IPS-18a (cell line): ENCODE data around the gene GABBR2.
"Not testable (repeated sequence)": the region's sequence is repeated elsewhere in the genome, so short reads cannot be mapped to it uniquely, and the experiment has no call there.

Source experiments
- H3K27ac ChIP-seq: one replicate; pipeline ENCODE4 v1.5.1; 2013; ENCODE audit warnings: low read length
- H3K27me3 ChIP-seq: one replicate; pipeline ENCODE4 v1.6.1; 2013; ENCODE audit warnings: mild to moderate bottlenecking, low read length; ENCODE audit not compliant: control insufficient read depth, insufficient read depth
- H3K36me3 ChIP-seq: one replicate; pipeline ENCODE4 v1.6.1; 2013; ENCODE audit warnings: low read depth, low read length; ENCODE audit not compliant: control insufficient read depth
- H3K4me1 ChIP-seq: one replicate; pipeline ENCODE4 v1.6.1; 2013; ENCODE audit warnings: low read depth, low read length; ENCODE audit not compliant: control insufficient read depth
- H3K4me3 ChIP-seq: one replicate; pipeline ENCODE4 v1.5.1; 2013; ENCODE audit warnings: low read length
- H3K9ac ChIP-seq: one replicate; pipeline ENCODE4 v1.6.1; 2013; ENCODE audit warnings: mild to moderate bottlenecking, low read length, moderate library complexity
- H3K9me3 ChIP-seq: one replicate; pipeline ENCODE4 v1.6.1; 2013; ENCODE audit warnings: low read depth, low read length; ENCODE audit not compliant: control insufficient read depth

Gene GABBR2

DNA sequence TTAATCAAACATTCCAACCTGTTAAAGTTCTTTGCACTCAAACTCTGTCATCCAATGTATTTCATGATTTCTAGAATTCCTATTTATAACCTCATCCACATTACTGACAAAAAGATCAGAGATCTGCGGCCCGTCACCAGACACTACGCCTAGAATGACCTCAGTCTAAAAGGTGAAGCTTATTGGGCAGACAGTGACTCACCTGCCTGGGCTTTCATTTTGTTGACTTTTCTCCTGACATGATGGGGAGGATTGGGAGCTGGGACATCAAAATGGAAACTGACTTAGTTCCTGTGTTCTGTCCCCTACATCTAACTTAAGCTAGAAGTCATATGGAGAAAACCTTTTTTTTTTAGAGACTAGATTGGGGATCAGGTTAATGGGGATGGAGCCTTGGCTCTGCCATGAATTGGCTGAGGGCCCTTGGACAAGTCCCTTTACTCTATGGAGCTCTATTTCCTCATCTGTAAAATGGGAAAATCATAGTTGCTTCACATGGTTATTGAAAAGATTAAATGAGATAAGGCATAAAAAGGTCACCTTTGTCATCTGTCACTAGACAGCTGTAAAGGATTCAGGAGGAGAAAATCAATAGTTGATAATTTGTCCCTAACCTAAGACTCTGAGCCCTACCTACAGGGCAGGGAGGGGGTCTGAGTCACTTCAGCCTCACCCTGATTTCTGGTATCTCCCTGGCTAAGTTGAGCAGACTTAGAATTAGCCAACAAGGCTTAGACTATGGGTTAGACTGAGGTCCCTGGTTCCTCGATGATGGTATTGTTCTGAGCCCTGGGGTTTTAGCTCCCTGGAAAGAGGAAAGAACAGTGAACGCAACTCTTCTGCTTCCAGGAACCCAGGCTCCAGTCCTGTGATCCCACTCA, 228.5 kb downstream of the GABBR2 start:
- no peaks in the 10 kb centered on the region for H3K36me3 ChIP-seq
- no peak overlapping the region for H3K9ac ChIP-seq
- H3K27me3 ChIP-seq = no peaks in the 10 kb centered on the region
- no peak overlapping the region for H3K4me3 ChIP-seq
- H3K9me3 ChIP-seq = no peaks in the 10 kb centered on the region
- H3K27ac ChIP-seq = no peak overlapping the region
- no peaks in the 10 kb centered on the region for H3K4me1 ChIP-seq

DNA sequence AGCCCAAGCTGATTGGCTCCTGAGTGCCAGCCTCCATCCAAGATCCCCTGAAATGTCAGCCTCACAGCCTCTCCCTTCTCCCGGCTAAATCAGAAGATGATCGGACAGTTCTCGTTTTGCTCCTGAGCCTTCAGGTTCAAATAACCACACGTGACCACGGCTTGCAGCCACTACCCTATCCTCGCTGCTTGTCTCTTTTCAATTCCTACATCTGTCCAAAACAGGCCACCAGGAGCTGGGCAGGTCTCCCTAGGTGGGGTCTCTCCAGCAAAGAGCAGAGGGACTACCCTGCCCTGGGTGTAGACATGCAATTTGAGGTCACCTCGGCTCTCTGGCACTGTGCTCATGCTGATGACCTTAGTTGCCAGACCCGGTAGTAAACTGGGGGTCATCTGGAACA, 229.3 kb downstream of the GABBR2 start:
- Histone ChIP-seq H3K27ac (no peak overlapping the region), H3K36me3 (no peaks in the 10 kb centered on the region), H3K9ac (no peak overlapping the region), H3K4me3 (no peak overlapping the region), H3K4me1 (no peaks in the 10 kb centered on the region), H3K27me3 (no peaks in the 10 kb centered on the region), H3K9me3 (no peaks in the 10 kb centered on the region)

DNA sequence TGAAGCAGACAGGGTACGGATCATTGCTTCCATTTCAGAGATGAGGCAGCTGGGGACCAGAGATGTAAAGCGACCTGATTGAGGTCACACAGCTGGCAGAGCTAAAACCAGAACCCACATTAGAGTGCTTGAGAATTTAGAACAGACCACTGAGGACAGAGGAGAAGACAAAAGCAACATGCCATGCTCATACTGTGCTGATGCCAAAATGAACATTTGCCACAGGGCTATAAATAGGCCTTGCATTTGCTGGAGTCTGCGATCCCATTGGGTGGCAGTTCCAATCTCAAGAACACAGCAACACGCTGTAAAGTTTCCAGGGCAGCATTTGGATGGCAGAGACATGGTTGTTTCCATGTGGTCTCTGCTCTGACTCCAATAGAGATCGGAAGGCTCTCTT, 230.9 kb downstream of the GABBR2 start:
- Histone ChIP-seq H3K9me3 (no peaks in the 10 kb centered on the region), H3K27me3 (no peaks in the 10 kb centered on the region), H3K4me3 (no peak overlapping the region), H3K4me1 (no peaks in the 10 kb centered on the region), H3K36me3 (no peaks in the 10 kb centered on the region), H3K27ac (no peak overlapping the region), H3K9ac (no peak overlapping the region)

DNA sequence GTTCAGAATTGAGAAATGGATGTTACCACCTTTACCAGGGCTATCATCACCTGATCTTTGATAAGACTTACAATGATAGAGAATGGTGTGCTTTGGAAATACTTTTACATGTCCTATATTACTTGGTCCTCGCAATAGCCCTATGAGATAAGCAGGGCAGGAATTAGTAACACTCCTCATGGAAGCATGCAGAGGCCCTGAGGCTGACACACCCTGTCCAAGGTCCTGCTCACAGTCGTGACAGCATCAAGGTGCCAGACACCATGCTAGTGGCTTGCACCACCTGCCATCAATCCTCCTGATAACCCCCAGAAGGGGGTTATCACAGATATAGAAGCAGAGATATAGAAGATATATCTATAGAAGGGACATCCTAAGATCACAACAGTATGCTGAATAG, 236.5 kb downstream of the GABBR2 start:
- H3K4me1 ChIP-seq = no peaks in the 10 kb centered on the region
- no peaks in the 10 kb centered on the region for H3K9me3 ChIP-seq
- no peak overlapping the region for H3K4me3 ChIP-seq
- no peak overlapping the region for H3K9ac ChIP-seq
- no peaks in the 10 kb centered on the region for H3K36me3 ChIP-seq
- H3K27me3 ChIP-seq = no peaks in the 10 kb centered on the region
- no peak overlapping the region for H3K27ac ChIP-seq

GRCh38 chr9:98471185-98471584, 237.6 kb downstream of the GABBR2 start:
- no peaks in the 10 kb centered on the region for H3K4me1 ChIP-seq
- H3K36me3 ChIP-seq = no peaks in the 10 kb centered on the region
- no peaks in the 10 kb centered on the region for H3K9me3 ChIP-seq
- H3K27ac ChIP-seq = no peak overlapping the region
- no peak overlapping the region for H3K9ac ChIP-seq
- H3K27me3 ChIP-seq = no peaks in the 10 kb centered on the region
- no peak overlapping the region for H3K4me3 ChIP-seq

DNA sequence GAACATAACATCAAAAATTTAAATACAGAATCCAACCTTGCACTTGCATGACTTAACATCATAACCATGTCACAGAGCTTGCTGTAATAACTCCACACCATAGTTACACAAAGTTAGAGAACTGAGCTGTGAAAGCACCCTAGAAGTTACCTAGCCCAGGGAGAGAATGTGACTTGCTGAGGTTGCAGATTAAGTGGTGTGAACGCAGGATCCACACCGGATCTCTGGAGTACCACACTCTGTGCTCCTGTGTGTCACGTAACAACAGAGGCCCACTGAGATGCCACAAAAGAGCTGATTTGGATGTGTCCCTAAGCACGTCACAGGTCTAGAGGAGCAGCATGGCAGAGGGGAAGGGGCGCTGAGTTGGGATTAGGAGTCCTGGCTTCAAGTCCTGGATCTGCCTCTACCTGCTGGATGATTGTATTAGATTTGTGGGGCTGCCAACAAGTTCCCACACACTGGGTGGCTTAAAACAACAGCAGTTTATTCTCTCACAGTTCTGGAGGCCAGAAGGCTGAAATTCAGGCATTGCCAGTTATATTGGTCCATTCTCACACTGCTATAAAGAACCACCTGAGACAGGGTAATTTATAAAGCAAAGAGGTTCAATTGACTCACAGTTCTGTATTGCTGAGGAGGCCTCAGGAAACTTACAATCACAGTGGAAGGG, 240.0 kb downstream of the GABBR2 start:
- Histone ChIP-seq H3K9ac (no peak overlapping the region), H3K27ac (no peak overlapping the region), H3K4me3 (no peak overlapping the region), H3K4me1 (no peaks in the 10 kb centered on the region), H3K36me3 (no peaks in the 10 kb centered on the region), H3K9me3 (no peaks in the 10 kb centered on the region), H3K27me3 (no peaks in the 10 kb centered on the region)

- Histone ChIP-seq H3K4me3 (no peak overlapping the region), H3K27me3 (no peaks in the 10 kb centered on the region), H3K4me1 (no peaks in the 10 kb centered on the region), H3K9ac (no peak overlapping the region), H3K36me3 (no peaks in the 10 kb centered on the region), H3K27ac (no peak overlapping the region), H3K9me3 (peaks cover 23% of the 10 kb centered on the region)
Measured at GRCh38 chr9:98465799-98466198, 242.9 kb downstream of the GABBR2 start.

DNA sequence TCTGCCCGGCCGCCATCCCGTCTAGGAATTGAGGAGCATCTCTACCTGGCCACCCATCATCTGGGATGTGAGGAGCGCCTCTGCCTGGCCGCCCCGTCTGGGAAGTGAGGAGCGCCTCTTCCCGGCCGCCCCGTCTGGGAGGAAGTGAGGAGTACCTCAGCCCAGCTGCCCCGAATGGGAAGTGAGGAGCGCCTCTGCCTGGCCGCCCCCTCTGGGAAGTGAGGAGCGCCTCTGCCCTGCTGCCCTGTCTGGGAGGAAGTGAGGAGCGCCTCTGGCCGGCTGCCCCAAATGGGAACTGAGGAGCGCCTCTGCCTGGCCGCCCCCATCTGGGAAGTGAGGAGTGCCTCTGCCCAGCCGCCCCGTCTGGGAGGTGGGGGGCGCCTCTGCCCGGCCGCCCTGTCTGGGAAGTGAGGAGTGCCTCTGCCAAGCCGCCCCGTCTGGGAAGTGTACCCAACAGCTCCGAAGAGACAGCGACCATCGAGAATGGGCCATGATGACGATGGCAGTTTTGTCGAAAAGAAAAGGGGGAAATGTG, 244.5 kb downstream of the GABBR2 start:
- H3K36me3 ChIP-seq, H3K4me3 ChIP-seq, H3K4me1 ChIP-seq, H3K27me3 ChIP-seq, H3K27ac ChIP-seq, H3K9ac ChIP-seq: not testable (repeated sequence)
- H3K9me3 ChIP-seq = peaks cover 26% of the 10 kb centered on the region

DNA sequence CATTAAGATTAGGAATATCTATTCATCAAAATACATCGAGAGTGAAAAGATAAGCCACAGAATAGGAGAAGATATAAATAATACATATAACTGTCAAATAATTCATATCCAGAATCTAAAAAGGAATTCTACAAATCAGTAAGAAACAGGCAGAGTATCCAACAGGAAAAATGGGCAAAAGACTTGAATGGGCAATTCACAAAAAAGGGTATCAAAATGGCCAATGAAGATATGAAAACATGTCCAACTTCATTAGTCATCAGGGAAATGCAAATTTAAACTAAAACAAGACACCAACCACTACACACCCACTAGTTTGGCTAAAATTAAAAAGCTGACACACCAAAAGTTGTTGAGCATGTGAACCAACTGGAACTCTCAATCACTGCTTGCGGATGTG, 246.4 kb downstream of the GABBR2 start:
- no peaks in the 10 kb centered on the region for H3K36me3 ChIP-seq
- no peaks in the 10 kb centered on the region for H3K27me3 ChIP-seq
- no peak overlapping the region for H3K4me3 ChIP-seq
- H3K9me3 ChIP-seq = peaks cover 26% of the 10 kb centered on the region
- H3K4me1 ChIP-seq = no peaks in the 10 kb centered on the region
- no peak overlapping the region for H3K27ac ChIP-seq
- H3K9ac ChIP-seq = no peak overlapping the region

DNA sequence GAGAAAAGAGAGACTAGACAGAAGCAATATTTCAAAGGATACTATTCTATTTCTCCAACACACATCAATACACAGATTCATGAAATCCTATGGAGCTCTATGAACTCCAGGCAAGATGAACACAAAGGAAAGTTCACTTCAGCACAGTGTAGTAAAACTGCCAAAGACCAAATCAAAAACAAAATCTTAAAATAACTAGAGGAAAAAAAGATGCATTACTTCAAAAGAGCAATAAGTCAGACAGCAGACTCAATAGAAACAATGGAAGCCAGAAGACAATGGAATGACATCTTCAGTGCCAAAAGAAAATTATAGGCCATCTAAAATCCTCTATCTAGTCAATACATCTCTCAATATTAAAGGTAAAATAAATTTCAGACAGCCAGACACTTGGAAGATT, 248.0 kb downstream of the GABBR2 start:
- H3K27ac ChIP-seq = no peak overlapping the region
- H3K27me3 ChIP-seq = no peaks in the 10 kb centered on the region
- no peak overlapping the region for H3K9ac ChIP-seq
- H3K36me3 ChIP-seq = no peaks in the 10 kb centered on the region
- no peak overlapping the region for H3K4me3 ChIP-seq
- no peaks in the 10 kb centered on the region for H3K4me1 ChIP-seq
- H3K9me3 ChIP-seq = peaks cover 26% of the 10 kb centered on the region

DNA sequence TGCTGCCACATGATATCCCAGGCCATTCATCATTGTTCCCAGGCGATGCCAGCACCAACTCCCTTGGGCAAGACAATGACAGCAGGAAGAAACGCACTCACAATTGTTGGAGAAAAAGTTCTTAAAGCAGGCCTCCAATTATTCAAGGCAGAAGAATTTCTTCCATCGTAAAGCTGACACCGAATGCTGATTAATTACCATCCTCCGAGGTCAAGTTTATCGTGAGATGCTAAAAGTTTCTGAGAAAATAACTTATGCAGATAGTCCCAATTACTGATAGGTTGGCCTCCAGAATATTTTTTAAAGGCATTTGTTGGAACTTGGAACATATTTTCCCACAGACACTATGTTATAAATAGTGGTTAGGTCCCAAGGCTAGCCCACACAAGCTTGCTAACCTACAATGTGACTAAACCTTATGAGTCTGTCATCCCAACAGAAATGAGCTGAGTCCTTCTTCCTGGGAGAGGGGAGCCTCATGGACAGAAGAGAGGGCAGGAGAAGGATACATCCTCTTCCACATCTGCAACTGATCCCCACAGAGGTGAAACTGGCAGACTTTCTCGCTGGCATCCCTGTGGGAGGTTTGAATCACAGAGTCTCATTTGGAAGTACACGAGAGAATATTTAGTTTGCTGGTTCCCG, 250.9 kb downstream of the GABBR2 start:
- no peak overlapping the region for H3K27ac ChIP-seq
- H3K4me1 ChIP-seq = no peaks in the 10 kb centered on the region
- H3K9me3 ChIP-seq = peaks cover 22% of the 10 kb centered on the region
- no peaks in the 10 kb centered on the region for H3K27me3 ChIP-seq
- H3K4me3 ChIP-seq = no peak overlapping the region
- no peaks in the 10 kb centered on the region for H3K36me3 ChIP-seq
- H3K9ac ChIP-seq = no peak overlapping the region
